22Rv1 (cell line): Measurements from ENCODE around the gene TBC1D16.

Experiments used
- ZFX ChIP-seq: fragments of 450-650 bp; IDR thresholded peaks from 2 replicates; pipeline ENCODE4 v1.6.1; 2017; ENCODE audit warnings: antibody characterized with exemption, borderline replicate concordance
- TF ChIP-seq, protein P1 (sequence below): fragments of 450-650 bp; IDR thresholded peaks from 2 replicates; pipeline ENCODE4 v1.5.1; 2017; ENCODE audit warnings: mild to moderate bottlenecking

GRCh38 chr17:79913451-79913850 is 122.2 kb downstream of the TBC1D16 start:
- TF ChIP-seq, protein P1, sequence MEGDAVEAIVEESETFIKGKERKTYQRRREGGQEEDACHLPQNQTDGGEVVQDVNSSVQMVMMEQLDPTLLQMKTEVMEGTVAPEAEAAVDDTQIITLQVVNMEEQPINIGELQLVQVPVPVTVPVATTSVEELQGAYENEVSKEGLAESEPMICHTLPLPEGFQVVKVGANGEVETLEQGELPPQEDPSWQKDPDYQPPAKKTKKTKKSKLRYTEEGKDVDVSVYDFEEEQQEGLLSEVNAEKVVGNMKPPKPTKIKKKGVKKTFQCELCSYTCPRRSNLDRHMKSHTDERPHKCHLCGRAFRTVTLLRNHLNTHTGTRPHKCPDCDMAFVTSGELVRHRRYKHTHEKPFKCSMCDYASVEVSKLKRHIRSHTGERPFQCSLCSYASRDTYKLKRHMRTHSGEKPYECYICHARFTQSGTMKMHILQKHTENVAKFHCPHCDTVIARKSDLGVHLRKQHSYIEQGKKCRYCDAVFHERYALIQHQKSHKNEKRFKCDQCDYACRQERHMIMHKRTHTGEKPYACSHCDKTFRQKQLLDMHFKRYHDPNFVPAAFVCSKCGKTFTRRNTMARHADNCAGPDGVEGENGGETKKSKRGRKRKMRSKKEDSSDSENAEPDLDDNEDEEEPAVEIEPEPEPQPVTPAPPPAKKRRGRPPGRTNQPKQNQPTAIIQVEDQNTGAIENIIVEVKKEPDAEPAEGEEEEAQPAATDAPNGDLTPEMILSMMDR = no peak
- no peak for TF ChIP-seq ZFX
